Astrocyte of the spinal cord (primary cell): ENCODE data around the gene CCR7.

ENCODE experiments used
- DNase-seq: peaks from one replicate; pipeline ENCODE4 v3.0.0; 2011; ENCODE audit warnings: low read depth, low spot score
- H3K4me3 ChIP-seq: 2 replicates; pipeline ENCODE4 v1.5.1; 2011; ENCODE audit warnings: low read depth, mild to moderate bottlenecking, low read length, moderate library complexity
- in situ Hi-C: cut with HindIII; loops from 2 replicates; pipeline ENCODE4 v1.10.0; 2017; ENCODE audit warnings: low sequenced_read_pairs
- TF ChIP-seq, protein P1 (sequence below): IDR thresholded peaks from 2 replicates; pipeline ENCODE4 v1.5.1; 2012; ENCODE audit warnings: low read depth, mild to moderate bottlenecking, low read length, inconsistent platforms

CCR7 gene

DNA sequence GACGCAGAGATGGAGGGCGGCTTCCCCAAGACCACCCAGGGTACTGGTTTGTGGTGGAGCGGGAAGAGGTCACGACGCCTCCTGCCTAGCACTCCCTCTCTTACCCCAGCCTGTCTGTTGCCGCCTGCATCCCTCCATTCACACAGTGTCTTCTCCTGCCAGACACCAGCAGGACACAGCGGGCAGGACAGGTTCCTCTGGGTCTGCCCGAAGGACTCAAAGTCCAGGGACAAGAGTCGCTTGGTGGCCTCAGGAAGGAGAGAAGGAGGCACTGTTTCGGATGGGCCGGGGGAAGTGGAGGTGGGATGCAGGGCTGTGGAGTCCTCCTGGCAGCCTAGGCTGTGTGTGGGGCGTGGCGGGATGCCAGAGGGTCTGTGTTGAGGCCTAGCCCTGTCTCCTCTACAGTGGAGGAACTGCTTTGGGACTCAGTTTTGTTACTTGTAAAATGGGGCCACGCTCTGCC, 44.2 kb downstream of the CCR7 start:
- in situ Hi-C loops, result no loop called here
- DNase-seq, result no peak
- TF ChIP-seq, protein P1, sequence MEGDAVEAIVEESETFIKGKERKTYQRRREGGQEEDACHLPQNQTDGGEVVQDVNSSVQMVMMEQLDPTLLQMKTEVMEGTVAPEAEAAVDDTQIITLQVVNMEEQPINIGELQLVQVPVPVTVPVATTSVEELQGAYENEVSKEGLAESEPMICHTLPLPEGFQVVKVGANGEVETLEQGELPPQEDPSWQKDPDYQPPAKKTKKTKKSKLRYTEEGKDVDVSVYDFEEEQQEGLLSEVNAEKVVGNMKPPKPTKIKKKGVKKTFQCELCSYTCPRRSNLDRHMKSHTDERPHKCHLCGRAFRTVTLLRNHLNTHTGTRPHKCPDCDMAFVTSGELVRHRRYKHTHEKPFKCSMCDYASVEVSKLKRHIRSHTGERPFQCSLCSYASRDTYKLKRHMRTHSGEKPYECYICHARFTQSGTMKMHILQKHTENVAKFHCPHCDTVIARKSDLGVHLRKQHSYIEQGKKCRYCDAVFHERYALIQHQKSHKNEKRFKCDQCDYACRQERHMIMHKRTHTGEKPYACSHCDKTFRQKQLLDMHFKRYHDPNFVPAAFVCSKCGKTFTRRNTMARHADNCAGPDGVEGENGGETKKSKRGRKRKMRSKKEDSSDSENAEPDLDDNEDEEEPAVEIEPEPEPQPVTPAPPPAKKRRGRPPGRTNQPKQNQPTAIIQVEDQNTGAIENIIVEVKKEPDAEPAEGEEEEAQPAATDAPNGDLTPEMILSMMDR, result no peak
- H3K4me3 ChIP-seq, result no peak overlapping the region

DNA sequence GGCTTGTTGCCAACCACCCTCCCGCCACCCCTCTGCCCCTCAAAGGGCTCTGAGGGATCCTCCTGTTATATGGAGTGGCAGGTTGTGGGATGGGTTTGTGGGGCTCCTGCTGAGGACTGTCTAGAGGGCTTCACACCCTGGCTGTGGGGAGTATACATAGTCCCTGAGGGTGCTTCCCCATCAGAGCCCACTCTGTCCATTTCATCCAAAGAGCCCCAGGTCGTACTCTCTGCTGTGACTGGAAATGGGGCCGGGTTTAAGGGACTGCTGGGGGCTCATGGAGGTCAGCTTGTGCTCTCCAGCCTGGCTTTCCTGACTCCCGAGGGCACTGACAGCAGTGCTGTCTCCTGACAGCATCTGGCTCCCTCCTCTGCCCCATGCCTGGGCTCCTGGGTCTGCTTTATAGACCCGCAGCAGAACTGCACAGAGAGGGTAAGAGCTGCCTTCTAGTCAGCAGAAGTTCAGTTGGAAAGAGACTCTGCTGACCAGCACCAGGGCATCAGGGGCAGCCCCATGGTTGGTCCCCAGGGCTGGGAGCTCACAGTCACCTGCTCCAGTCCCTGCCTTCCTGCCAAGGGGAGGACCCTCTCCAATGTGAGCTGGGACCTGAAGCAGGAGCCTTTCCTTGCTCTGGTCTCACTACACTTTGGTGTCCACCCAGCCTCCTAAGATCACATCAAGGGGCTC, 46.0 kb downstream of the CCR7 start:
- no peak for DNase-seq
- TF ChIP-seq, protein P1, result no peak
- in situ Hi-C loops, result no loop called here
- no peak overlapping the region for H3K4me3 ChIP-seq

DNA sequence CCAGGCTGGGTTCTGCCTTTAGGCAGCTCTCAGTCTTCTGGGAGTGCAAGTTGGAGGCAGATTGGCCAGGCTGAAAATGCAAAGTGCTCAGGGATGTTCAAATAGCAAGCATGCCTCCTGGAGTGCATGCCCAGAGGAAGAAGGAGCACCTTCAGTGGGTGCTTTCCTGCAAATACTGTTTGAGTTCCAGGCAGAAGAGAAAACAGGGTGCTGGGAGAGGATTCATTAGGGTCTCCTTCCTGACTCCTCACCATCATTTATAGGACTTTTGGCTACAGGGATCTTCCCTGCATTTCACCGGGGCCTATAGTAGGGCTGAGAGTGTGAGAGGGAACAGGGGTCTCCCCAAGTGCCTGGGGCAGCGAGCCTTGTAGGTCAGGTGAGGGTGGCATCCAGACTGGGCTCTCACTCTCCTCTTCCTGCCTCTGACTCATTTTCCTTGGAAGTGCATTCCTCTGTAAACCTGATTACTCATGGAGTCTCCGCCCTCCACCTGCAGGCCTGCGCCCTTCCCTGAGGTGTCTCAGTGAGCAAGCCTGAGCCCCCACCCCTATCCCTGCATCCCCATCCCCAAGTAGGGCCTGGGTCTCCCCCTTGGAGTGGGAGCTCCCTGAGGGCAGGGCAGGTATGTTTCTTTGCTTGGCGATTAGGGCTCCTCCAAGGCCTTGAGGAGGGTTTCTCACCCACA, 46.7 kb downstream of the CCR7 start:
- H3K4me3 ChIP-seq, result no peak overlapping the region

DNA sequence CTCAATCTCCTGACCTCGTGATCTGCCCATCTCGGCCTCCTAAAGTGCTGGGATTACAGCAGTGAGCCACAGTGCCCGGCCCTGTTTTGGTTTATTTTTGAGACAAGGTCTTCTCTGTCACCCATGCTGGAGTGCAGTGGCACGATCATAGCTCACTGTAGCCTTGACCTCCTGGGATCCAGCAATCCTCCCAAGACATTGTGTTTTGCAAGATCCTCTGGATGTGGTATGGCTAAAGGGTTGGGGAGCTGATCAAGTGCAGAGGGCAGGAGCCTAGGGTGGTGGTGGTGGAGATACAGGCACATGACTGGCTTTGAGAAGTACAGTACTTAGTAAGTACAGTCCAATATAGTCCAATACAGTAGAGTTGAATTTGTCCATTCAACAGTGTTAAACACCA, 47.3 kb downstream of the CCR7 start:
- TF ChIP-seq, protein P1, result no peak
- in situ Hi-C loops, result no loop called here
- H3K4me3 ChIP-seq, result no peak overlapping the region
- DNase-seq, result no peak

More for the DNA sequence above, 46.7 kb downstream of the CCR7 start:
- DNase-seq, result no peak
- TF ChIP-seq, protein P1, result no peak
- in situ Hi-C loops, result no loop called here

DNA sequence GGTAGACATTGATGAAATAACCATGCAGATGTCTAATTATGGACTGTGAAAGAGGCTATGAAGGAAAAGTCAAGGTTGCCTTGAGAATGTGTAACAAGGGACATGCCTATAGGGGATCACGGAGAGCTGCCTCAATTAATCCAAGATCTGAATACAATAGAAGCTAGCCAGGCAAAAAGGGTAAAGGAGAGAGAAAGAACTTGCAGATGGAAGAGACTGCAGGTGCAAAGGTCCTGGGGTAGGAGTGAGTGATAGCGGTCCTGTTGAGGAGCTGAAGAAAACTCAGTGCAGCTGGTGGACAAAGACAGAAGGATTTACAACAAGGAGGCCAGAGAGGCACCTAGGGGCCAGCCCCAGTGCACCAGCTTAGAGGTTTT, 48.0 kb downstream of the CCR7 start:
- no peak for DNase-seq
- in situ Hi-C loops, result no loop called here
- TF ChIP-seq, protein P1, result no peak
- no peak overlapping the region for H3K4me3 ChIP-seq

DNA sequence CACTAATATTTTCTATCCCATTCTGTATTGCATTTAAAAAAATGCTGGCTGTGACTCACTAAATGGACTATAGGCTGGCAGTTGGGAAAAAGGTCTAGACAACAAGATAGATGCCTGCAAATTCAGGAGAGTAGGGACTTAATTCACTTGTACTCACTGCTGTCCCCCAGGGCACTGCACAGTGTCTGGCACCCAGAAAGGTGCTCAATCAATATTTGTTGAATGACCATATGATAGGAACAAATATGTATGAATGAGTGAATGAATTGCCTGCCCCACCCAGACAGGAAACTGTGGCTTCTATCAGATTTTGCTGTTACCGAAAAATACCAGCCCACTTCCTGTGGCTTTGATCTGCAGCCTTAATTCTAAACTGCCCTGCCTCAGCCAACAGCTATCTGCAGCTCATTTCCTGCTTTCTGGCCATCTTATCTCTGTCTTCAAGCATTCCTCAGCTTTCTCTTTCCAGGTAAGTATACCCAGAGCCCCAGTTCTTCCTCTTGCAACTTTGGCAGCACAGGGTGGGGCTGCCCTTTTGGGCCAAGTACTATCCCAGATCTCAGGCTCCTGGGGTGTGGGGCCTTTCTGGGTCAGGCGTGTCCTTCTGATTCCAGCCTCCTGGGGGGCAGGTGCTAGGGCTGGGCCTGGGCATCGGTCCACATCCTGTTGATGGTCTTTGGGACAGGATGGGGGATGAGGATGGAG, 48.5 kb downstream of the CCR7 start:
- DNase-seq, result peak; percentile 59
- no peak overlapping the region for H3K4me3 ChIP-seq

More for the DNA sequence above, 48.5 kb downstream of the CCR7 start:
- in situ Hi-C loops, result no loop called here
- TF ChIP-seq, protein P1, result no peak
